ENCODE results near the gene TRIO. TPM values are rescaled to one million over a fixed set of nuclear protein-coding genes. Genes with fewer than 3 reads are reported as not detected.
A peak's percentile ranks its signal among the peaks of the same experiment; 100 is the strongest.

Gene TRIO
- total RNA-seq, 2 experiments from 2014 or later: 4.1 to 6.5 TPM

DNA sequence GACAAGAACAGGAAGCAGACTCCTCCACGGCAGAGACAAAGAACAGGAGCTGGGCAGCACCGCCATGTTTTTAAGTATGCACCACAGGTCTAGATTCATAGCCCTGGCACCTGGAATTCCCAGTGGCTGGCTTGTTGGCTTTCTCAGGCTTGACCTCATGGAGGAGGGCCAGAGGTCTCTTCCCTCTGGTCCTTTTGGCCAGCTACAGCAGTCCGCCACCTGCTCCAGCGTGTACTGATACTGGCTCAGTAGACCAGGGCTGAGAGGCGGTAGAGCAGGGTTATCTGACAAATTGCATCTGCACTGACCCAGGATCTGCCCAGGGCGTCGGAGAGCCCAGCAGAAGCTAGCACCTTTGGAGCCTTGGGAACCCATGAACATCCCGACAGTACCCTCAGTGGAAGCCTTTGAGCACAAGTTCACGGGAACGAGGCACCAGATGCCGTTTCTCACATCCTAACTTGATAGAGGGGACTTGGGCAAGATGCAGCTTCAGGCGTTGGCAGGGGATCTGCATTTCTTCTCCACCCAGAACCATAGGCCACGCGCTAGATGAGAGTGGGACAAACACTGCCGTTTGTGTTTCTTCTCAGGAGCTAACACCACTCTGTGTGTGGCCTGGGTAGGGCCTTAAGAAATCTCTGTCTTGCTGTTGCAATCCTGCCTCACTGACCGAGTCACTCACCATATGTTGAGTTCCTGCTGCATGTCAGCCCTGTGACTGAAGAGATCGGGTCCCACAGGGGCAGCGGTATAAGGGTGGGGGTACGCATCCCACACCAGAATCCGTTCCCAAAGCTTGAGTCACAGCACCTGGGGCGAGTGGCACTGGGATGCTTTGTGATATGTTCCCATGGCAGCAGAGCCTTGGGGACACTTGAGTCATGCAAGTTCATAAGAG lies 348.1 kb downstream of the TRIO start:
- Histone ChIP-seq H3K4me1 (ENCODE audit: insufficient read depth, low read length) (no peaks in the 10 kb centered on the region), H3K27me3 (ENCODE audit: control insufficient read depth in 1 of 2, insufficient read depth in 2 of 2, low read length in 2 of 2) (no peaks in the 10 kb centered on the region), H3K36me3 (ENCODE audit: insufficient read depth, low read length) (no peaks in the 10 kb centered on the region), H3K9me3 (ENCODE audit: control insufficient read depth in 1 of 2, insufficient read depth in 1 of 2, low read length in 2 of 2) (peaks cover 0 to 8% of the 10 kb centered on the region in 2 experiments), H3K27ac (ENCODE audit: low read depth in 1 of 2, low read length in 2 of 2) (no peak overlapping the region), H3K4me3 (ENCODE audit: low read length) (no peak overlapping the region)
- ChIA-PET CTCF (no interaction called here), POLR2A (no interaction called here)
- Mint-ChIP-seq H3K27me3 (no peaks in the 10 kb centered on the region), H3K4me1 (ENCODE audit: low read depth) (no peaks in the 10 kb centered on the region), H3K4me3 (no peak overlapping the region), H3K36me3 (ENCODE audit: low read depth) (no peaks in the 10 kb centered on the region), H3K9me3 (peaks cover 3% of the 10 kb centered on the region), H3K27ac (no peak overlapping the region)
- intact Hi-C loops (cut with DNase I, micrococcal nuclease): no loop called here
- peak in 2 of 14 experiments; percentile 20 to 39 for DNase-seq
- no peak for ATAC-seq (ENCODE audit: poor library complexity)
- no peak for TF ChIP-seq CTCF (IDR thresholded peaks at IDR 0.05)

GRCh38 chr5:14492331-14492964 lies 349.3 kb downstream of the TRIO start:
- Histone ChIP-seq H3K9me3 (ENCODE audit: control insufficient read depth in 1 of 2, insufficient read depth in 1 of 2, low read length in 2 of 2) (peaks cover 0 to 8% of the 10 kb centered on the region in 2 experiments), H3K36me3 (ENCODE audit: insufficient read depth, low read length) (no peaks in the 10 kb centered on the region), H3K27me3 (ENCODE audit: control insufficient read depth in 1 of 2, insufficient read depth in 2 of 2, low read length in 2 of 2) (no peaks in the 10 kb centered on the region), H3K4me1 (ENCODE audit: insufficient read depth, low read length) (no peaks in the 10 kb centered on the region), H3K27ac (ENCODE audit: low read depth in 1 of 2, low read length in 2 of 2) (no peak overlapping the region), H3K4me3 (ENCODE audit: low read length) (no peak overlapping the region)
- TF ChIP-seq CTCF (IDR thresholded peaks at IDR 0.05): no peak
- ChIA-PET CTCF (no interaction called here), POLR2A (no interaction called here)
- intact Hi-C loops (cut with DNase I, micrococcal nuclease): no loop called here
- DNase-seq: peak in 2 of 14 experiments; percentile 25 to 55
- H3K4me1 Mint-ChIP-seq (ENCODE audit: low read depth): no peaks in the 10 kb centered on the region
- no peaks in the 10 kb centered on the region for H3K27me3 Mint-ChIP-seq
- H3K9me3 Mint-ChIP-seq: peaks cover 3% of the 10 kb centered on the region
- no peak overlapping the region for H3K4me3 Mint-ChIP-seq
- no peak overlapping the region for H3K27ac Mint-ChIP-seq
- no peaks in the 10 kb centered on the region for H3K36me3 Mint-ChIP-seq (ENCODE audit: low read depth)
- no peak for ATAC-seq (ENCODE audit: poor library complexity)

DNA sequence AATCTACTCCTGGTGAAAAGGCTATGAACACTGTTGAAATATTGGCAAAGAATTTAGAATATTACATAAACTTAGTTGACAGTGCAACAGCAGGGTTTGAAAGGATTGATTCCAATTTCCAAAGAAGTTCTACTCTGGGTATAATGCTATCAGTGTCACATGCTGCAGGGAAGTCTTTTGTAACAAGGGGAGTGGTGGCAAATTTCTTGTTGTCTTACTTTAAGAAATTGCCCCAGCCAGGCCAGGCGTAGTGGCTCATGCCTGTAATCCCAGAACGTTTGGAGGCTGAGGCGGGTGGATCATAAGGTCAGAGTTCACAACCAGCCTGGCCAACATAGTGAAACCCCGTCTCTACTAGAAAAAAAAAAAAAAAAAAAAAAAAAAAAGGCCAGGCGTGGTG lies 352.2 kb downstream of the TRIO start:
- Mint-ChIP-seq H3K27ac (no peak overlapping the region), H3K4me1 (ENCODE audit: low read depth) (no peaks in the 10 kb centered on the region), H3K36me3 (ENCODE audit: low read depth) (no peaks in the 10 kb centered on the region), H3K4me3 (no peak overlapping the region), H3K9me3 (no peaks in the 10 kb centered on the region), H3K27me3 (no peaks in the 10 kb centered on the region)
- ChIA-PET CTCF (no interaction called here), POLR2A (no interaction called here)
- ATAC-seq (ENCODE audit: poor library complexity) (no peak), DNase-seq (no peak)
- Histone ChIP-seq H3K4me1 (ENCODE audit: insufficient read depth, low read length) (no peaks in the 10 kb centered on the region), H3K36me3 (ENCODE audit: insufficient read depth, low read length) (no peaks in the 10 kb centered on the region), H3K27ac (ENCODE audit: low read depth in 1 of 2, low read length in 2 of 2) (no peak overlapping the region), H3K4me3 (ENCODE audit: low read length) (no peak overlapping the region), H3K9me3 (ENCODE audit: control insufficient read depth in 1 of 2, insufficient read depth in 1 of 2, low read length in 2 of 2) (peaks cover 0 to 1% of the 10 kb centered on the region in 2 experiments), H3K27me3 (ENCODE audit: control insufficient read depth in 1 of 2, insufficient read depth in 2 of 2, low read length in 2 of 2) (no peaks in the 10 kb centered on the region)
- intact Hi-C loops (cut with DNase I, micrococcal nuclease): no loop called here
- TF ChIP-seq CTCF (IDR thresholded peaks at IDR 0.05): no peak
